Panc1 (cell line): ENCODE results near the gene BCO1. TPM values are rescaled to one million over a fixed set of nuclear protein-coding genes. Genes with fewer than 3 reads are reported as not detected.
A peak's percentile ranks its signal among the peaks of the same experiment; 100 is the strongest.

Experiments used
- ATAC-seq: fragments of 200-7000 bp; cut with Tn5 transposase; 2 replicates; pipeline ENCODE4 v1.9.1; 2020; ENCODE audit warnings: mild to moderate bottlenecking, moderate library complexity
- BruUV-seq: library from RNA; stranded (reverse); fragments of 400-500 nt; replicated peaks from 2 replicates; lab custom pipeline; 2021; lab: Mats Ljungman, UMichigan
- CTCF ChIA-PET: fragments of 300-600 bp; sonication (Branson Sonifier 250); formaldehyde crosslinking; loops from one replicate; lab custom pipeline; 2022; ENCODE audit warnings: antibody characterized with exemption; lab: Charles Lee
- POLR2A ChIA-PET: fragments of 300-600 bp; sonication (Branson Sonifier 250); formaldehyde crosslinking; loops from one replicate; lab custom pipeline; 2022; ENCODE audit warnings: antibody characterized with exemption; lab: Charles Lee
- DNase-seq: peaks from one replicate; pipeline ENCODE4 v3.0.0-alpha.2; 2010; ENCODE audit warnings: low read depth, low spot score
- H3K27ac ChIP-seq: 2 replicates; pipeline ENCODE4 v1.5.1; 2011; ENCODE audit warnings: mild to moderate bottlenecking, low read length, inconsistent platforms
- H3K27me3 ChIP-seq: fragments of 200-500 bp; sonication (Bioruptor generic); 2 replicates; pipeline ENCODE4 v1.6.0; 2014; ENCODE audit warnings: low read length, inconsistent platforms; ENCODE audit not compliant: control insufficient read depth, insufficient read depth
- H3K36me3 ChIP-seq: fragments of 200-500 bp; sonication (Bioruptor generic); 2 replicates; pipeline ENCODE4 v1.5.1; 2014; ENCODE audit warnings: inconsistent platforms, mild to moderate bottlenecking, low read length, moderate library complexity; ENCODE audit not compliant: control insufficient read depth, insufficient read depth
- H3K4me1 ChIP-seq: 2 replicates; pipeline ENCODE4 v1.5.1; 2011; ENCODE audit warnings: inconsistent platforms, mild to moderate bottlenecking, low read length, moderate library complexity; ENCODE audit not compliant: control insufficient read depth, insufficient read depth
- H3K4me3 ChIP-seq, 2 experiments: 2 replicates each; pipeline ENCODE4 v1.5.1; 2011 to 2012; ENCODE audit warnings: low read depth in 2 of 2, low read length in 2 of 2, mild to moderate bottlenecking in 2 of 2, inconsistent platforms in 1 of 2, moderate library complexity in 1 of 2
- H3K9me3 ChIP-seq: fragments of 200-500 bp; sonication (Bioruptor generic); 2 replicates; pipeline ENCODE4 v1.5.1; 2014; ENCODE audit warnings: low read depth, mild to moderate bottlenecking, inconsistent platforms, low read length, moderate library complexity; ENCODE audit not compliant: control insufficient read depth, insufficient read depth
- POLR2AphosphoS5 ChIP-seq: IDR thresholded peaks from 2 replicates; pipeline ENCODE4 v1.6.1; 2012; ENCODE audit warnings: mild to moderate bottlenecking, low read depth, low read length, moderate library complexity
- SIN3A ChIP-seq: IDR thresholded peaks from 2 replicates; pipeline ENCODE4 v1.6.1; 2012; ENCODE audit warnings: low read depth, mild to moderate bottlenecking, low read length, moderate library complexity, borderline replicate concordance; ENCODE audit not compliant: insufficient read depth
- TCF7L2 ChIP-seq: IDR thresholded peaks from 2 replicates; pipeline ENCODE4 v1.6.1; 2011; ENCODE audit warnings: mild to moderate bottlenecking, low read depth, low read length, inconsistent platforms
- in situ Hi-C: cut with HindIII; loops from 2 replicates; pipeline ENCODE4 v1.10.0; 2016; ENCODE audit warnings: low sequenced_read_pairs, low pct_unique_long_range_greater_than_20kb
- intact Hi-C: fragments of 100-400 bp; cut with micrococcal nuclease; formaldehyde crosslinking; loops from one replicate; pipeline ENCODE4 v1.10.0; 2022; ENCODE audit not compliant: unreplicated experiment
- total RNA-seq: library from RNA; stranded (reverse); gene quantifications from one replicate; pipeline ENCODE4 v1.2.1, GENCODE V29; 2021; ENCODE audit not compliant: unreplicated experiment
- TF ChIP-seq, protein P1 (sequence below): fragments of 450-650 bp; IDR thresholded peaks from 2 replicates; pipeline ENCODE4 v1.5.1; 2017; ENCODE audit warnings: mild to moderate bottlenecking
- TF ChIP-seq, protein P2 (sequence below), 2 experiments: IDR thresholded peaks; 2 replicates each; pipeline ENCODE4 v1.6.1; 2011 to 2012; ENCODE audit warnings: low read depth in 2 of 2, control low read depth in 1 of 2, low read length in 1 of 2, mild to moderate bottlenecking in 1 of 2, moderate library complexity in 1 of 2; ENCODE audit not compliant: insufficient read depth in 1 of 2

Gene BCO1
- total RNA-seq, 1 experiment from 2014 or later: not detected

DNA sequence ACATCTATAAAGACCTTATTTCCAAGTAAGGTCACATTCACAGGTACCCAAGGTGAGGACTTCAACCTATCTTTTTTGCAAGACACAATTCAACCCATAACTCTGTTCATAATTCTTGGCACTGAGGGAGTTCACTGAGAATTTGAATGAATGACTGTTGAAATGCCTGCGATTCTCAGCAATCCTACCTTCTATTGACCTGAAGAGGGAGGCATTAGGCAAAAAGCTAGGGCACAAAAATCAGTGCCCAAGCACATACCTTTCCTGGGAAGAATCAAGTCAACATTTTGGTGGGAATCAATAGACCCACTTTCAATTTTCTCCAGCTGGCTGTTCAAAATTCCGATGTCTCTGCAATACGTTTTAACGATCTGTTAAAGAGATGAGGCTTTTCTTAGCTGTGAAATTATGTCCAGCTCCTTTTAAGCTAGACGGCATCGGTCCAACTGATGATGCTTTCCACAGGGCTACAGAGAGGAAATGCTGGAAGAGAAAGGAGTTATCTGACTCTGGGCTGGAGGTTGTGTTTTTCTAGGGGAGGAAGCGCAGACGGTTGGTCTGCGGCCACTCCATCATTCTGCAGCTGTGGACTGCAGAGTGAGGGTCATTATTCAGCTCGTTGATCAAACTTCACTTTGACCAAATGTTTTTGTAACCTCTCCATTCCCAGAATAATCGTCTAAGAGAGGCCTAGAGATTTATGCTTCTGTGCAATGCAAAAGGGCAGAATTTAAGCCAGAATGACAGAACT is 25.2 kb downstream of the BCO1 start:
- BruUV-seq: no TSS peak
- Histone ChIP-seq H3K4me1 (no peaks in the 10 kb centered on the region), H3K36me3 (no peaks in the 10 kb centered on the region), H3K27ac (no peak overlapping the region), H3K27me3 (no peaks in the 10 kb centered on the region), H3K9me3 (no peaks in the 10 kb centered on the region), H3K4me3 (no peak overlapping the region)
- no peak for ATAC-seq
- in situ Hi-C loops (no loop called here), intact Hi-C loops (no loop called here)
- POLR2A ChIA-PET: no interaction called here
- TF ChIP-seq, protein P1, sequence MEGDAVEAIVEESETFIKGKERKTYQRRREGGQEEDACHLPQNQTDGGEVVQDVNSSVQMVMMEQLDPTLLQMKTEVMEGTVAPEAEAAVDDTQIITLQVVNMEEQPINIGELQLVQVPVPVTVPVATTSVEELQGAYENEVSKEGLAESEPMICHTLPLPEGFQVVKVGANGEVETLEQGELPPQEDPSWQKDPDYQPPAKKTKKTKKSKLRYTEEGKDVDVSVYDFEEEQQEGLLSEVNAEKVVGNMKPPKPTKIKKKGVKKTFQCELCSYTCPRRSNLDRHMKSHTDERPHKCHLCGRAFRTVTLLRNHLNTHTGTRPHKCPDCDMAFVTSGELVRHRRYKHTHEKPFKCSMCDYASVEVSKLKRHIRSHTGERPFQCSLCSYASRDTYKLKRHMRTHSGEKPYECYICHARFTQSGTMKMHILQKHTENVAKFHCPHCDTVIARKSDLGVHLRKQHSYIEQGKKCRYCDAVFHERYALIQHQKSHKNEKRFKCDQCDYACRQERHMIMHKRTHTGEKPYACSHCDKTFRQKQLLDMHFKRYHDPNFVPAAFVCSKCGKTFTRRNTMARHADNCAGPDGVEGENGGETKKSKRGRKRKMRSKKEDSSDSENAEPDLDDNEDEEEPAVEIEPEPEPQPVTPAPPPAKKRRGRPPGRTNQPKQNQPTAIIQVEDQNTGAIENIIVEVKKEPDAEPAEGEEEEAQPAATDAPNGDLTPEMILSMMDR: peak; percentile 47; the same call in 1 of the 2 replicates
- TF ChIP-seq TCF7L2: no peak
- CTCF ChIA-PET: interaction anchor here (0.5 kb wide), 1 partner anchor 15 kb away, joined by 4 read pairs; no protein-coding TSS in a partner anchor
- no peak for DNase-seq

DNA sequence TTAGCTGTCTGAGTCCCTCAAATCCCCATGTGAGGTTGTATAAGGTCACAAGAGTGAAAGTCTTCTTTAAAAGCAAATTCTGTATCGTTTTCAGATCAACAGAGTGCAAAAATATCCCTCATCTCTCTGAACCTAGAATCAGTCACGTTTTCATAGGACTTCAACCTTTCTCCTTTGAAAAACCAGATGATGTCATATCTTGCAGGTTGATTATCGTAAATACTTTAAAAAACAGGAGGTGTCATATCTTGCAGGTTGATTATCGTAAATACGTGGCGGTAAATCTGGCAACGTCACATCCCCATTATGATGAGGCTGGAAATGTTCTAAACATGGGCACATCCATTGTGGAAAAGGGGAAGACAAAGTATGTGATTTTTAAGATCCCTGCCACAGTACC is 25.9 kb downstream of the BCO1 start:
- BruUV-seq: no TSS peak
- H3K27me3 ChIP-seq: no peaks in the 10 kb centered on the region
- H3K36me3 ChIP-seq: no peaks in the 10 kb centered on the region
- ChIA-PET POLR2A (no interaction called here), CTCF (no interaction called here)
- H3K27ac ChIP-seq: no peak overlapping the region
- TF ChIP-seq POLR2AphosphoS5 (no peak), TCF7L2 (no peak), SIN3A (no peak)
- TF ChIP-seq, protein P2, sequence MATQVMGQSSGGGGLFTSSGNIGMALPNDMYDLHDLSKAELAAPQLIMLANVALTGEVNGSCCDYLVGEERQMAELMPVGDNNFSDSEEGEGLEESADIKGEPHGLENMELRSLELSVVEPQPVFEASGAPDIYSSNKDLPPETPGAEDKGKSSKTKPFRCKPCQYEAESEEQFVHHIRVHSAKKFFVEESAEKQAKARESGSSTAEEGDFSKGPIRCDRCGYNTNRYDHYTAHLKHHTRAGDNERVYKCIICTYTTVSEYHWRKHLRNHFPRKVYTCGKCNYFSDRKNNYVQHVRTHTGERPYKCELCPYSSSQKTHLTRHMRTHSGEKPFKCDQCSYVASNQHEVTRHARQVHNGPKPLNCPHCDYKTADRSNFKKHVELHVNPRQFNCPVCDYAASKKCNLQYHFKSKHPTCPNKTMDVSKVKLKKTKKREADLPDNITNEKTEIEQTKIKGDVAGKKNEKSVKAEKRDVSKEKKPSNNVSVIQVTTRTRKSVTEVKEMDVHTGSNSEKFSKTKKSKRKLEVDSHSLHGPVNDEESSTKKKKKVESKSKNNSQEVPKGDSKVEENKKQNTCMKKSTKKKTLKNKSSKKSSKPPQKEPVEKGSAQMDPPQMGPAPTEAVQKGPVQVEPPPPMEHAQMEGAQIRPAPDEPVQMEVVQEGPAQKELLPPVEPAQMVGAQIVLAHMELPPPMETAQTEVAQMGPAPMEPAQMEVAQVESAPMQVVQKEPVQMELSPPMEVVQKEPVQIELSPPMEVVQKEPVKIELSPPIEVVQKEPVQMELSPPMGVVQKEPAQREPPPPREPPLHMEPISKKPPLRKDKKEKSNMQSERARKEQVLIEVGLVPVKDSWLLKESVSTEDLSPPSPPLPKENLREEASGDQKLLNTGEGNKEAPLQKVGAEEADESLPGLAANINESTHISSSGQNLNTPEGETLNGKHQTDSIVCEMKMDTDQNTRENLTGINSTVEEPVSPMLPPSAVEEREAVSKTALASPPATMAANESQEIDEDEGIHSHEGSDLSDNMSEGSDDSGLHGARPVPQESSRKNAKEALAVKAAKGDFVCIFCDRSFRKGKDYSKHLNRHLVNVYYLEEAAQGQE (IDR thresholded peaks at IDR 0.05; ENCODE audit: insufficient read depth in 1 of 2, low read depth in 2 of 2, low read length in 1 of 2): no peak
- TF ChIP-seq, protein P1: no peak
- in situ Hi-C loops: no loop called here
- H3K4me3 ChIP-seq: no peak overlapping the region
- H3K4me1 ChIP-seq: no peaks in the 10 kb centered on the region
- no peaks in the 10 kb centered on the region for H3K9me3 ChIP-seq
- DNase-seq (no peak), ATAC-seq (no peak)
- intact Hi-C loops: no loop called here
